K562 treated with DMSO at 1 percent for 24 hours (cell line): Measurements from ENCODE around the gene ZYG11B. TPM values are rescaled to one million over a fixed set of nuclear protein-coding genes. Genes with fewer than 3 reads are reported as not detected.

Experiments used
- total RNA-seq: library from RNA; unstranded; fragments of 300-600 nt; gene quantifications from 2 replicates; pipeline ENCODE4 v1.2.3, GENCODE V29; 2022; ENCODE audit warnings: low read depth; ENCODE audit not compliant: insufficient read depth

Gene ZYG11B
- total RNA-seq: 10.2 and 15.3 TPM in 2 replicates

DNA sequence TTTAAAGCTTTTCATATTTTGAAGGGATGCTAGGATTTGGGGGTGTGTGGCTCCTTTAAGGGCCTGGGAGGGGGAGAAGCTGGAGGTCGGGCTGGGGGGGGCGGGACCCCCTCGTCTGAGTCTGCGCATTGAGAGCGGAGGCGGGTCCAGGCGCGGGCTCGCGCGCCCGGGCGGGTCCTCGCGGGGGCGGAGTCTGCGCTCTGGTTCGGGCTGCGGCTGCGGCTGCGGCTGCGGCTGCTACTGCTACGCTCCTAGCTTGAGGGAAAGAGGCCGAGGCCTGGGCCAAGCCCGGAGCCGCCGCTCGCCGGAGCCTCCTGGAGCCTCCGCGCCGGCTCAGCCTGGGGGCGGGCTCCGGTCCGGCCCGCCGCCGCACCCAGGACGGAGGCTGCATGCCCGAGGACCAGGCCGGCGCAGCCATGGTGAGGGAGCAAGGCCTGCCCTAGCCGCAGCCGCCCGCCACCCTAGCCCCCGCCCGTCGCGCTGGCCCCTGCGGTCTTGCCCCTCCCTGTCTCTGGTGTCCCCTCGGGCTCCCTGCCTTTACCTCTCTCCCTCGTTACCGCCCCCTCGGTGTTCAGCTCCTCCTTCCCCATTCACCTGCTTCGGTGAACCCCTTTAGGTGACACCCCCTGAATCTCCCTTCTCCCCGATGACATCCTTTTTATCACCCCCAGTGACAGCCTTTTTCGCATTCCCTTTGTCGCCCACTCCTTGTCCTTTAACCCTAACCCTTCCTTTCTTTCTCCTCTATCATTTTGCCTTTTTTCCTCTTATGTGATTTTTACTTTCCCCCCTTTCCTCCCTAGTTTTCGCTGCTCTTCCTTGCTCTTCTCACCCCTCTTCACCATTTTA lies at the start of gene ZYG11B:
TSS of gene ZYG11B (plus strand) at position 189 of the 849 bp plus-strand sequence. CDS start at position 390, 201 bp downstream.

GRCh38 chr1:52697795-52698674 lies 28.2 kb upstream of the ZYG11B start, which contains the start of gene COA7:
COA7 (minus strand) TSS chr1:52698347; CDS start chr1:52698326, 21 bp downstream.

GRCh38 chr1:52842643-52843310 lies 116.5 kb downstream of the ZYG11B start, which contains the start of gene ZYG11A:
ZYG11A (plus strand) TSS chr1:52842760; CDS start chr1:52842884, 124 bp downstream.

Other genes starting within 250 kb of the ZYG11B start
- 36.4 and 43.2 TPM in 2 replicates for gene TUT4, start 173.4 kb upstream of the ZYG11B start, total RNA-seq
- not detected in 2 replicates for gene GPX7, start 124.1 kb upstream of the ZYG11B start, total RNA-seq
- gene SHISAL2A, start 93.3 kb upstream of the ZYG11B start, total RNA-seq: not detected in 2 replicates
- 16.2 and 18.8 TPM in 2 replicates for gene COA7, start 28.1 kb upstream of the ZYG11B start, total RNA-seq
- 4.6 and 4.9 TPM in 2 replicates for gene ZYG11A, start 116.3 kb downstream of the ZYG11B start, total RNA-seq
- gene ECHDC2, start 195.3 kb downstream of the ZYG11B start, total RNA-seq: 3.7 and 5.8 TPM in 2 replicates
- 77.4 and 89.7 TPM in 2 replicates for gene SCP2, start 200.8 kb downstream of the ZYG11B start, total RNA-seq